ENCODE measurements around the gene NDEL1. TPM values are rescaled to one million over a fixed set of nuclear protein-coding genes. Genes with fewer than 3 reads are reported as not detected.

The NDEL1 gene
- total and polyA plus RNA-seq, 5 donors = 27.3 to 45.2 (median 31.5) TPM

DNA sequence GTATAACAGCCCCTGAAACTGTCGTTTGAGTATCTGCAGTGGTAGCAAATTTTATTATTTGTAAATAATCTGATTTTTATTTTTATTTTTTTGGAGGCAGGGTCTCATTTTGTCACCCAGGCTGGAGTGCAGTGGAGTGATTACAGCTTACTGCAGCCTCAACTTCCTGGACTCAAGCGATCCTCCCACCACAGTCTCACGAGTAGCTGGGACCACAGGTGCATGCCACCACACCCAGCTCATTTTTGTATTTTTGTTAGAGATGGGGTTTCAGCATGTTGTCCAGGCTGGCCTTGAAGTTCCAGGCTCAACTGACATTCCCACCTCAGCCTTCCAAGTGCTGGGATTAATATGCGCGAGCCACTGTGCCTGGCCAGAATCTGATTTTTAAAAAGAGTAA, 2.8 kb downstream of the NDEL1 start:
- intact Hi-C loops (cut with DNase I) = no loop called here
- WGBS = 80% methylated on average over 5 of the region's 5 CpGs
- Histone ChIP-seq H3K27ac (ENCODE audit: low read length) (no peak overlapping the region), H3K4me3 (ENCODE audit: low read length) (no peak overlapping the region), H3K9me3 (ENCODE audit: control insufficient read depth, low read length) (no peaks in the 10 kb centered on the region), H3K27me3 (ENCODE audit: control insufficient read depth, insufficient read depth) (no peaks in the 10 kb centered on the region), H3K4me1 (ENCODE audit: control insufficient read depth, insufficient read depth, low read length) (no peaks in the 10 kb centered on the region)
- ATAC-seq (no peak), DNase-seq (no peak)

DNA sequence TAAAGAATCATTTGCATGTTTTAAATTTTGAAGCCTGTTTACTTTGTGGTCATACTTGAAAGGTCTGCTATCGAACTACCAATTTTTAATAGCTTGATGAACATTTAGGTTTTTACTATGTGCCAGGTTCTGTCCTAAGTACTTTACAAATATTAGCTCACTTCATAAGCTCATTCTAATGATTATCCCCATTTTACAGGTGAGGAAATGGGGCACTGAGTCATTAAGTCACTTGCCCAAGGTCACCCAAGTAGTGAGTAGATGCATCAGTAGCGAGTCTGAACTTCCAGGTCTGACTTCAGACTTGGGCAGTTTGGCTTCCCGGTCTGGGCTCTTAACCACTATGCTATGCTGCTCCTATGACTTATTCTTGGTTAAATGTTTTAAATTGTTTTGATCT, 4.0 kb downstream of the NDEL1 start:
- intact Hi-C loops (cut with DNase I) = no loop called here
- Histone ChIP-seq H3K4me3 (ENCODE audit: low read length) (no peak overlapping the region), H3K27ac (ENCODE audit: low read length) (no peak overlapping the region), H3K4me1 (ENCODE audit: control insufficient read depth, insufficient read depth, low read length) (no peaks in the 10 kb centered on the region), H3K27me3 (ENCODE audit: control insufficient read depth, insufficient read depth) (no peaks in the 10 kb centered on the region), H3K9me3 (ENCODE audit: control insufficient read depth, low read length) (no peaks in the 10 kb centered on the region)
- ATAC-seq (no peak), DNase-seq (no peak)
- 98% methylated on average over 3 of the region's 3 CpGs for WGBS

DNA sequence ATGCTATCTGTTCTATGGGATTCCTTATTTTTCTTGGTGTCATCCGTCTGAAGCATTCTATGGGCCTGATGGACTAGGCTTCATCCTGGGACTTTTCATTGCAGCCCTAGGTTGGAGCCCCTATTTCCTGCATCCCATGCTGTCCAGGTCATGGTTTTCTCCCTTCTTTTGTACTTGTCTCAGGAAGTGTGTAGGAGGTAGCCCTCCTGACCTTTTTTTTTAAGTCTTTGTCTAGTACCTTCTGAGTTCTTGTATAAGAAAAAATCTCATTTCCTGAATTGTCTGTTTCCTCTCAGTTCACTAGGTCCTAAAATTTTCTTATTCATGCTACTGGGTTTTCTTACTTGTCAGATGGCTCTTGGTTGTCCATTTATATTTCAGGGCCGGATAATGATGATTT, 6.0 kb downstream of the NDEL1 start:
- Histone ChIP-seq H3K4me3 (ENCODE audit: low read length) (no peak overlapping the region), H3K27me3 (ENCODE audit: control insufficient read depth, insufficient read depth) (no peaks in the 10 kb centered on the region), H3K9me3 (ENCODE audit: control insufficient read depth, low read length) (no peaks in the 10 kb centered on the region), H3K27ac (ENCODE audit: low read length) (no peak overlapping the region), H3K4me1 (ENCODE audit: control insufficient read depth, insufficient read depth, low read length) (no peaks in the 10 kb centered on the region)
- intact Hi-C loops (cut with DNase I) = no loop called here
- WGBS = 68% methylated on average over 2 of the region's 2 CpGs
- DNase-seq (no peak), ATAC-seq (no peak)

DNA sequence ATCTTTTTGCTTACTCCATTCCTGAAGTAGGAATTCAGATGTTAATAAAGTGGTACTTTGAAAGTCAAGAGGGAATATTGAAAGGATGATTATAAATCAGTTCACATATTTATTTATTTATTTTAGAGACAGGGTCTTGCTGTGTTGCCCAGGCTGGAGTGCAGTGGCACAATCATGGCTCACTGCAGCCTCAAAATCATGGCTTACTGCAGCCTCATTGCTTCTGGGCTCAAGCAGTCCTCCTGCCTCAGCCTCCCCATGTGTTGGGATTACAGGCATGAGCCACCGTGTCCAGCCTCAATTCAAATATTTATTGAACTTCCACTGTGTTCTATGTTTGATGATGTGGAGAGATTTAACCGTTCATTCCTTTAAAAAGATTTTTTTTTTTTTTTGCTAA, 6.6 kb downstream of the NDEL1 start:
- ATAC-seq (no peak), DNase-seq (no peak)
- Histone ChIP-seq H3K27ac (ENCODE audit: low read length) (no peak overlapping the region), H3K9me3 (ENCODE audit: control insufficient read depth, low read length) (no peaks in the 10 kb centered on the region), H3K4me1 (ENCODE audit: control insufficient read depth, insufficient read depth, low read length) (no peaks in the 10 kb centered on the region), H3K27me3 (ENCODE audit: control insufficient read depth, insufficient read depth) (no peaks in the 10 kb centered on the region), H3K4me3 (ENCODE audit: low read length) (no peak overlapping the region)
- 97% methylated on average over 2 of the region's 2 CpGs for WGBS
- intact Hi-C loops (cut with DNase I) = no loop called here

DNA sequence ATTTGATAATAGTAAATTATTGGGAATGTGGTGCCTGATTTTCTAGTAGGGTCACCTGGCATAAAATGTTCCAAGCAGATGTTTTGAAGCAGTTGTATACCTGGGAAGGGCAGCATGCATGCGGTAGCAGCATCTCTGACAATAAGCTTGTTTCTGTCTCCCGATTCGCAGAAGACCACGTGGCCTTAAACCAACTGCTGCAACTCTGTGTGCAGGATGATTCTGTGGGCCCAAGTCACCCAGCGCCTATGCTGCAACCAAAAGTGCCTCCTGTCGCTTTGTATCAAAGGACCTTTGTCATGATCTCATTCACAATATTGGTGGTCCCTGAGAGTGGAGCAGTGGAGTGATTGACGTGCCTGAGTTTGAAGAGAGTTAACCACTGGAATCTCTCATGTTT, 8.1 kb downstream of the NDEL1 start:
- WGBS = 73% methylated on average over 7 of the region's 7 CpGs
- H3K27ac ChIP-seq (ENCODE audit: low read length) = no peak overlapping the region
- intact Hi-C loops (cut with DNase I) = no loop called here

DNA sequence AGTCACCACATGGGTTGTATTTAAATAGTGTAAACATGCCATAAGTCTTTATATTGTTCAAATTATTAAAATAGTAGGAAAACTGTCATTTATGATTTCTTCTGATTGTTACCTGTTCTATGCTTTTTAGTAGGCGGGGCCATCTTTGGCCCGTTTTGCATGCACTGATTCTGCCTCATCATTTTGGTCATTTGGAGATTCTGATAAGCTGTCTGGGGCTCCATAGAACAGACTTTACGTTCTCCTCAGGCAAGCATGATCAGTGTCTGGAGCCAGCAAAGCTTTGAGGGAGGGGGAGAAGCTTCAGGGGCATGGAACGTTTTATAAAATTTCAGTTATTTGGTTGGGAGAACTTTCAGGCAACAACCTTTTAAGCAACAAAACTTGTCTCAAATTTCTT, 8.8 kb downstream of the NDEL1 start:
- no peak overlapping the region for H3K27ac ChIP-seq (ENCODE audit: low read length)
- ATAC-seq (no peak), DNase-seq (no peak)
- H3K27me3 ChIP-seq (ENCODE audit: control insufficient read depth, insufficient read depth) = no peaks in the 10 kb centered on the region
- WGBS = 59% methylated on average over 4 of the region's 4 CpGs
- intact Hi-C loops (cut with DNase I) = no loop called here
- no peaks in the 10 kb centered on the region for H3K4me1 ChIP-seq (ENCODE audit: control insufficient read depth, insufficient read depth, low read length)
- H3K4me3 ChIP-seq (ENCODE audit: low read length) = no peak overlapping the region
- no peaks in the 10 kb centered on the region for H3K9me3 ChIP-seq (ENCODE audit: control insufficient read depth, low read length)

More for the DNA sequence above, 8.1 kb downstream of the NDEL1 start:
- Histone ChIP-seq H3K4me1 (ENCODE audit: control insufficient read depth, insufficient read depth, low read length) (no peaks in the 10 kb centered on the region), H3K4me3 (ENCODE audit: low read length) (no peak overlapping the region), H3K27me3 (ENCODE audit: control insufficient read depth, insufficient read depth) (no peaks in the 10 kb centered on the region), H3K9me3 (ENCODE audit: control insufficient read depth, low read length) (no peaks in the 10 kb centered on the region)
- ATAC-seq (no peak), DNase-seq (no peak)

DNA sequence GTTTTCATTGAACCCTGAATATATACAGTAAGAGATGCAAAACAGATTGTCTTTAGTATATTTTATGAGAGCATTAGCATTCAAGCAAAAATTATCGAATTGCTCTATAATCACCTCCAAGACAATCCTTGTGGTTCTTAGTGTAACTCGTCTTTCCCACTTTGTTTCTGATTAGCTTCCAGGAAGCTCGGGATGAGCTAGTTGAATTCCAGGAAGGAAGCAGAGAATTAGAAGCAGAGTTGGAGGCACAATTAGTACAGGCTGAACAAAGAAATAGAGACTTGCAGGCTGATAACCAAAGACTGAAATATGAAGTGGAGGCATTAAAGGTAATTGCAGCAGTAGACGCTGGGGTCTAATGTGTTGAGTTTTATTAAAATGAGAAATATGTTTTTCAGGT, 9.9 kb downstream of the NDEL1 start:
- H3K4me3 ChIP-seq (ENCODE audit: low read length) = no peak overlapping the region
- no peaks in the 10 kb centered on the region for H3K4me1 ChIP-seq (ENCODE audit: control insufficient read depth, insufficient read depth, low read length)
- no peaks in the 10 kb centered on the region for H3K27me3 ChIP-seq (ENCODE audit: control insufficient read depth, insufficient read depth)
- intact Hi-C loops (cut with DNase I) = no loop called here
- DNase-seq (no peak), ATAC-seq (no peak)
- H3K9me3 ChIP-seq (ENCODE audit: control insufficient read depth, low read length) = no peaks in the 10 kb centered on the region
- H3K27ac ChIP-seq (ENCODE audit: low read length) = no peak overlapping the region
- WGBS = 48% methylated on average over 4 of the region's 4 CpGs

DNA sequence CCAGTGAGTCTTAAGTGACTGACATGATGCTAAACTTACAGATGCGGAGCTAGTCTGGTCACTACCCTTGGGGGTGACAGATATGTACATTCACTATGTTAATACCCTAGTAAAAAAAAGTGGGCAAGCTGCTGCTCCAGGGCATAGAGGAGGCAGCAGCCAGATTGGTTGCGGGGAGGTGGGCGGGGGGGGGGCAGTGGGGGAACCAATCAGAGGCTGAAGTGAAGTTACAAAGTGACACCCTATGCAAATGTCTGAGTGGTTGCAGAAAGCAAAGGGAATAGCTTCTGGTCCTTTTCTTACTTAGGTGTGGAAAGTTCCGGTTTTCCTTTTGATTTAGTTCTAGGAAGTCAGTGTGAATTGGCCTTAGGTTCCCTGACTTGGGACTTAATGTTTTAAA, 12.1 kb downstream of the NDEL1 start:
- H3K9me3 ChIP-seq (ENCODE audit: control insufficient read depth, low read length) = no peaks in the 10 kb centered on the region
- no peak overlapping the region for H3K4me3 ChIP-seq (ENCODE audit: low read length)
- no peak overlapping the region for H3K27ac ChIP-seq (ENCODE audit: low read length)
- ATAC-seq (no peak), DNase-seq (no peak)
- H3K27me3 ChIP-seq (ENCODE audit: control insufficient read depth, insufficient read depth) = no peaks in the 10 kb centered on the region
- H3K4me1 ChIP-seq (ENCODE audit: control insufficient read depth, insufficient read depth, low read length) = no peaks in the 10 kb centered on the region
- intact Hi-C loops (cut with DNase I) = no loop called here
- 78% methylated on average over 4 of the region's 4 CpGs for WGBS

DNA sequence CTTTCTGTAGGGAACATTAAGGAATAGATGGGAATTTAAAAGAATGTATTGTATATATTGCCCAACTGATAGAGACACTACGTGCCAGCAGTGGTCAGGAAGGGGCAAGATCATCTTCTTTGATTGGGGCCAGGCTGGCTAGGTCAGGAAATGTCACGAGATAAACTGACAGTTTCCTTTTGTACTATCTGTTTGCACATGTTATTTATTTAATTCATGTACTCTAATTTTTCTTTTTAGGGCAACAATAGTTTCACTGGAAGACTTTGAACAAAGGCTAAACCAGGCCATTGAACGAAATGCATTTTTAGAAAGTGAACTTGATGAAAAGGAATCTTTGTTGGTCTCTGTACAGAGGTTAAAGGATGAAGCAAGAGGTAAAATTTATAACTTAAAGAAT, 12.6 kb downstream of the NDEL1 start:
- WGBS = 63% methylated on average over 3 of the region's 3 CpGs
- H3K4me1 ChIP-seq (ENCODE audit: control insufficient read depth, insufficient read depth, low read length) = no peaks in the 10 kb centered on the region
- H3K9me3 ChIP-seq (ENCODE audit: control insufficient read depth, low read length) = no peaks in the 10 kb centered on the region
- no peaks in the 10 kb centered on the region for H3K27me3 ChIP-seq (ENCODE audit: control insufficient read depth, insufficient read depth)
- DNase-seq (no peak), ATAC-seq (no peak)
- no peak overlapping the region for H3K27ac ChIP-seq (ENCODE audit: low read length)
- intact Hi-C loops (cut with DNase I) = no loop called here
- no peak overlapping the region for H3K4me3 ChIP-seq (ENCODE audit: low read length)

DNA sequence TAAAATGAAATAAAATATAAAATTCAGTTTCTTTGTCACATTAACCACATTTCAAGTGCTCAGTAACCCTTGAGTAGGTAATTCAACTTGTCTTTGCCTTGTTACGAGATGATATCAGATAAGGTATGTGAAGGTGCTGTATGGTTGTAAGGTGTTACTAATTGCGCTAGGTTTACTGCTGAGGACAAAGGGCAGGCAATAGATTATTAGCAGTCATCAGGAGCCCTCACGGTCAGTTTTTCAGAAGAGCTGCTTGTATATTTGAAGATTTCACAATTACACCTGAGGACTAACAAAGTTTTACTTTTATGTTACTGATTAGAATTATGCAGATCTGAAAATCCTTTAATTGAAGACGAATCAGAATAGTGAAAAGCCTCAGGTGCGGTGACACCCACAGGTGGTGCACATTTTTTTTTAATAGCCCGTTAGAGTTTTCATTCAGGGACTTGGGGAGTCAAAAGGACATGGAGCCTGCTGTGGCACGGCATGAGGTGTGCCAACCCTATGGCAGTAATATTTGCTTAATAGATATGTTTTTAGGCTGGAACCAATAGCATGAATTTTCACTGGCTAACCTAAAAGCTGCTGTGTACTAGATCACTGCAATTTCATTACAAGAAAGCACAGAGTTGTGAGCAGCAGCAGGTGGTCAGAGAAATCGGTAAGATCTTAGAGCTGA, 16.4 kb downstream of the NDEL1 start:
- Histone ChIP-seq H3K9me3 (ENCODE audit: control insufficient read depth, low read length) (no peaks in the 10 kb centered on the region), H3K27ac (ENCODE audit: low read length) (no peak overlapping the region), H3K4me3 (ENCODE audit: low read length) (no peak overlapping the region), H3K4me1 (ENCODE audit: control insufficient read depth, insufficient read depth, low read length) (no peaks in the 10 kb centered on the region), H3K27me3 (ENCODE audit: control insufficient read depth, insufficient read depth) (no peaks in the 10 kb centered on the region)
- intact Hi-C loops (cut with DNase I) = no loop called here
- no peak for DNase-seq
- no peak for ATAC-seq
- 95% methylated on average over 8 of the region's 8 CpGs for WGBS

DNA sequence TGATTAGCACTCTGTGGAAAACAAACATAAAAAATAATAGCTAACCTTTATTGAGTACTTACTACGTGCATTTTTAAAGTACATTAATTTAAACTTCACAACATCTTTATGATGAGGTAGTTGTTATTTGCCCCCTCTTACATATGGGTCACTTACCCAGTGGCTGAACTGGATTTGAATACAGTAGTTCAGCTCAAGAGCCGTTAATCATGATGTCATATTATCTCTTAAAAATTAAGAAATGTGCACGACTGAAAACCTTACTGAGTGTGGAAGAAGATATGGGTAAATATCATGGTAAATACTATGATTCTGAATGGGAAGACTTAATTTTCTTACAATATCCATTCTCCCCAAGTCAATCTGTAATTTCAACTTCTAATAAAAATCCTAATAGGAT, 17.6 kb downstream of the NDEL1 start:
- no peak for DNase-seq
- H3K9me3 ChIP-seq (ENCODE audit: control insufficient read depth, low read length) = no peaks in the 10 kb centered on the region
- intact Hi-C loops (cut with DNase I) = no loop called here
- no peak overlapping the region for H3K4me3 ChIP-seq (ENCODE audit: low read length)
- no peaks in the 10 kb centered on the region for H3K4me1 ChIP-seq (ENCODE audit: control insufficient read depth, insufficient read depth, low read length)
- no peak for ATAC-seq
- 81% methylated on average over 3 of the region's 3 CpGs for WGBS
- H3K27ac ChIP-seq (ENCODE audit: low read length) = no peak overlapping the region
- H3K27me3 ChIP-seq (ENCODE audit: control insufficient read depth, insufficient read depth) = no peaks in the 10 kb centered on the region

DNA sequence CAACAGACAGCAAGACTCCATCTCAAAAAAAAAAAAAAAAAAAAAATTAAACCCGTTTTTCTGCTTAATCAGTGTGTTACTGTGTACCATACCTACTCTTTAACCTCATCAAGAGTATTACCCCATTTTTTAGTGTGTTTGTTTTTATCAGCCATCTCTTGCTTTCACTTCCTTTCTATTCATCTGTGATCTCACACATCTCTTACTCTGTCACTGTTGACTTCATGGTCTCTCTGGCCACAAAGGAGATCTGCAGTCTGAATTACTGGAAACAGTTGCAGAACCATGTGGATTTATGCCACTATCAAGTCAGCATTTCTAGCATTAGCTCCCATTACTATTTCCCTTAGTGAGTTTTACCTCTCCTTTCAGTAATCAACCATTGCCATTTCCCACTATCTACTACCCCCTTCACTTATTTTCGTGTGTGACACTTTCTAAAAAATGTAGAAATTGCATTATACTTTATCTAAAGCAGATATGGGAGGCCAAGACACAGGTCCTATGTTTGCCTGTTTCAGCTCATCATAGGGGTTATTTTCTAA, 20.1 kb downstream of the NDEL1 start:
- H3K4me3 ChIP-seq (ENCODE audit: low read length) = no peak overlapping the region
- no peaks in the 10 kb centered on the region for H3K9me3 ChIP-seq (ENCODE audit: control insufficient read depth, low read length)
- intact Hi-C loops (cut with DNase I) = no loop called here
- DNase-seq (no peak), ATAC-seq (no peak)
- no peaks in the 10 kb centered on the region for H3K27me3 ChIP-seq (ENCODE audit: control insufficient read depth, insufficient read depth)
- H3K27ac ChIP-seq (ENCODE audit: low read length) = no peak overlapping the region
- no peaks in the 10 kb centered on the region for H3K4me1 ChIP-seq (ENCODE audit: control insufficient read depth, insufficient read depth, low read length)
- WGBS = 80% methylated on average over 2 of the region's 2 CpGs
